Skeletal muscle tissue (tissue), 4 donors: ENCODE measurements around the gene KLHL29. TPM values are rescaled to one million over a fixed set of nuclear protein-coding genes. Genes with fewer than 3 reads are reported as not detected.
A peak's percentile ranks its signal among the peaks of the same experiment; 100 is the strongest.

Source experiments
- H3K27ac ChIP-seq: one replicate; pipeline ENCODE4 v1.7.0; 2013; ENCODE audit warnings: mild to moderate bottlenecking, low read depth, low read length, inconsistent platforms
- H3K27me3 ChIP-seq, 3 donors: one replicate each; pipeline ENCODE4 v1.7.0; 2013; ENCODE audit warnings: low read length in 3 of 3; ENCODE audit not compliant: control insufficient read depth in 3 of 3, insufficient read depth in 3 of 3
- H3K36me3 ChIP-seq, 3 donors: one replicate each; pipeline ENCODE4 v1.7.0; 2013; ENCODE audit warnings: low read length in 3 of 3; ENCODE audit not compliant: control insufficient read depth in 3 of 3, insufficient read depth in 3 of 3
- H3K4me1 ChIP-seq, 3 donors: one replicate each; pipeline ENCODE4 v1.7.0; 2013; ENCODE audit warnings: low read length in 3 of 3, mild to moderate bottlenecking in 3 of 3; ENCODE audit not compliant: control insufficient read depth in 3 of 3, insufficient read depth in 3 of 3
- H3K4me3 ChIP-seq, 3 donors: one replicate each; pipeline ENCODE4 v1.7.0; 2013; ENCODE audit warnings: low read length in 3 of 3
- H3K9ac ChIP-seq, 3 donors: one replicate each; pipeline ENCODE4 v1.7.0; 2013; ENCODE audit warnings: low read length in 3 of 3, mild to moderate bottlenecking in 3 of 3, moderate library complexity in 2 of 3, low read depth in 1 of 3
- H3K9me3 ChIP-seq, 3 donors: one replicate each; pipeline ENCODE4 v1.7.0; 2013; ENCODE audit warnings: low read length in 3 of 3; ENCODE audit not compliant: control insufficient read depth in 3 of 3
- total RNA-seq: library from RNA; depleted of rRNA; stranded (reverse); fragments of >200 nt; gene quantifications from one replicate; pipeline ENCODE4 v1.2.3, GENCODE V29; 2014
- donor health status: Osteomylitis.

KLHL29 gene
- total RNA-seq, 1 donor from 2014 or later = 3.7 TPM

DNA sequence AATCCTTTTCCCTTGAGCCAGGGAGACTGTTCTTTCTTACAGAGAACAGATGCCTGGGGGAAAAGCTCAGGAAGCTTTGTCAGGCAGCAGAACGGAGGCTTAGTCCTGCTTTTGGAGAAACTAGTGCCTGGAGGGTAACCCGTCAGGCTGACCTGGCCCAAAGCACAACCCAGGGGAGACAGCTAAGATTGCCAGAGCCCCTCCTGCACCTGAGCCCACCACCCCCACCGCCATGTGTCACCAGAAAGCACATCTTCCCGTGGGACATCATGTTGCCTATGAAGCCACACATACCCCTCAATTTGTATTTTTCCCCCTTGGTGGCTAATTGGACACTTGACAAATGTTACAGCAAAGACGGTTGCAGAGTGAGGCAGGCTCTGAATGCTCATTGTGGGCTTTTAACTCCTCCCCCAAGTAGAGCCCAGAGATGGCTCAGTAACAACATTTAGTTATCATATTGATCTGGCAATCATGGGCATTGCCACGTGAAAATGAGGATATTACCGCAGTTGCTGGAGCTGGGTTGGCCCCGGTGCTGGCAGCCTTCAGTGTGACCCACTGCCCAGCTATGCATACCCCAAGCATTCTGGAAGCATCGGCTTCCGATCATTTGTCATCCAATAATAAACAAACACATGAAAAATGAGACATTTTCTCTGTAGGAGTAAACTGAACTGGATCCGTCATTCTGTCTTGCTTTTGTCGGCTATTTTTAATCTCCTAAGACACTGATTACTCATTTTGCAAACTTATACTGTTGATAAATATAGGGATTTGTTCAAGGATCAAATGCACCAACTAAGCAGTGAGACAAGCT, 312.5 kb downstream of the KLHL29 start:
- H3K27ac ChIP-seq = no peak overlapping the region
- peaks cover 13 to 31% (median 15%) of the 10 kb centered on the region in 3 donors for H3K36me3 ChIP-seq

DNA sequence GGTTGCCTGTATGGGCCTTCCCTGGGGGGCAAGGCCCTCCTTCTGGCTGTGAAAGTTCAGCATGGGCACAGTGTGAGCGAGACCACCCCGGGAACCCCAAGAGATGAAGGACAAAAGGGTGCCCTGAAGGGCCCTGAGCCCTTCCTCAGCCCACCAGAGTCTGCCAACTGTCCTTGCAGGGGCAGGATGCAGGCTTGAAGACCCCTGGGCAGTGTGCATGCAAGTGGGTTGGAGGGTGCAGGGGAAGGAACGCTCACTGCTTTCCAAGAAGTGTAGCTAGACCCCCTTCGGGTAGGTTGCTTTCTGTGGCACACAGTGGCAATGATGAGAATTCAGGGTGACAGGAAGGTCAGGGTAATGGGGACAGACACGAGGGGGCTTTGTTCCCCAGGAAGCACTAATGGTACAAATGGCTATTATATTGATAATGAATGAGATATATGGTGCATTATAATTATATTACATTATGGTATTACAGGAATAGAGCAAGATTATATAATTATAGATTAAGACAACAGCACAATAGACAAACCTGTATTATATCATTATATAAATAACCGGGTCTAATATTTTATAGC, 313.2 kb downstream of the KLHL29 start:
- Histone ChIP-seq H3K9ac (peak overlapping the region in 1 of 3 donors; percentile 16), H3K4me3 (no peak overlapping the region), H3K27me3 (no peaks in the 10 kb centered on the region), H3K4me1 (peaks cover 17 to 22% (median 20%) of the 10 kb centered on the region in 3 donors), H3K9me3 (no peaks in the 10 kb centered on the region), H3K27ac (no peak overlapping the region), H3K36me3 (peaks cover 14 to 34% (median 14%) of the 10 kb centered on the region in 3 donors)

More for the DNA sequence above, 312.5 kb downstream of the KLHL29 start:
- Histone ChIP-seq H3K27me3 (no peaks in the 10 kb centered on the region), H3K9me3 (no peaks in the 10 kb centered on the region), H3K9ac (no peak overlapping the region), H3K4me3 (no peak overlapping the region), H3K4me1 (peaks cover 17 to 22% (median 20%) of the 10 kb centered on the region in 3 donors)

- no peaks in the 10 kb centered on the region for H3K27me3 ChIP-seq
- peaks cover 14 to 38% (median 16%) of the 10 kb centered on the region in 3 donors for H3K36me3 ChIP-seq
- no peak overlapping the region for H3K9ac ChIP-seq
- peaks cover 17 to 22% (median 20%) of the 10 kb centered on the region in 3 donors for H3K4me1 ChIP-seq
- H3K9me3 ChIP-seq = no peaks in the 10 kb centered on the region
- no peak overlapping the region for H3K27ac ChIP-seq
- no peak overlapping the region for H3K4me3 ChIP-seq
Measured at GRCh38 chr2:23698721-23699579, 314.0 kb downstream of the KLHL29 start.

DNA sequence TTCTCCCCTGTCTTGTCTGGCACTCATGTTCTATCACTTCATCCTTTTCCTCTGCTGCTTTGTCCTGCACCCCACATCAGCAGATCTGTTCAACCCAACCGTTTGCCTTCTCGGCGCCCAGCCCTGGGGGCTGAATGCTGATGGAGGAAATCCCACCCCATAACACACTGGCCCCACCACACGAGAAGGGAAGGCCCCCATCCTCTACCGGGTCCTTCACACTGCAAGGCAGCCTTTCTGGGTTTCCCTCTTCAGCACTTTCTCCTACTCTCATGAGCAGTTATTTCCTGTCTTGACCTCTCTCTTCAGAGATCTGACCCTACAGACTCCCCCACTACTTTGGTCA, 314.6 kb downstream of the KLHL29 start:
- peaks cover 14 to 37% (median 16%) of the 10 kb centered on the region in 3 donors for H3K36me3 ChIP-seq
- H3K27ac ChIP-seq = no peak overlapping the region
- no peak overlapping the region for H3K4me3 ChIP-seq

GRCh38 chr2:23700627-23701026, 315.6 kb downstream of the KLHL29 start:
- Histone ChIP-seq H3K27me3 (no peaks in the 10 kb centered on the region), H3K9me3 (no peaks in the 10 kb centered on the region), H3K4me3 (no peak overlapping the region), H3K36me3 (peaks cover 11 to 31% (median 14%) of the 10 kb centered on the region in 3 donors), H3K4me1 (peaks cover 19 to 22% (median 22%) of the 10 kb centered on the region in 3 donors), H3K9ac (no peak overlapping the region), H3K27ac (no peak overlapping the region)

More for the DNA sequence above, 314.6 kb downstream of the KLHL29 start:
- Histone ChIP-seq H3K9me3 (no peaks in the 10 kb centered on the region), H3K27me3 (no peaks in the 10 kb centered on the region), H3K4me1 (peaks cover 17 to 22% (median 20%) of the 10 kb centered on the region in 3 donors), H3K9ac (no peak overlapping the region)

GRCh38 chr2:23703037-23703582, 318.1 kb downstream of the KLHL29 start:
- H3K36me3 ChIP-seq = peaks cover 6 to 33% (median 10%) of the 10 kb centered on the region in 3 donors
- H3K4me3 ChIP-seq = no peak overlapping the region
- H3K27ac ChIP-seq = no peak overlapping the region
- H3K9ac ChIP-seq = no peak overlapping the region
- peaks cover 15 to 25% (median 18%) of the 10 kb centered on the region in 3 donors for H3K4me1 ChIP-seq
- no peaks in the 10 kb centered on the region for H3K27me3 ChIP-seq
- H3K9me3 ChIP-seq = no peaks in the 10 kb centered on the region

- Histone ChIP-seq H3K4me3 (no peak overlapping the region), H3K9me3 (no peaks in the 10 kb centered on the region), H3K9ac (no peak overlapping the region), H3K27me3 (no peaks in the 10 kb centered on the region), H3K27ac (no peak overlapping the region), H3K4me1 (peaks cover 11 to 20% (median 12%) of the 10 kb centered on the region in 3 donors), H3K36me3 (peaks cover 6 to 33% (median 12%) of the 10 kb centered on the region in 3 donors)
Measured at GRCh38 chr2:23703583-23704385, 318.8 kb downstream of the KLHL29 start.

GRCh38 chr2:23705771-23706612, 321.0 kb downstream of the KLHL29 start:
- Histone ChIP-seq H3K4me1 (peaks cover 0 to 12% (median 4%) of the 10 kb centered on the region in 3 donors), H3K4me3 (no peak overlapping the region), H3K9ac (peak overlapping the region in 1 of 3 donors; percentile 33), H3K36me3 (peaks cover 6 to 32% (median 13%) of the 10 kb centered on the region in 3 donors), H3K27ac (no peak overlapping the region), H3K27me3 (no peaks in the 10 kb centered on the region), H3K9me3 (no peaks in the 10 kb centered on the region)
